Measurements from ENCODE around the gene BBIP1.

The BBIP1 gene

DNA sequence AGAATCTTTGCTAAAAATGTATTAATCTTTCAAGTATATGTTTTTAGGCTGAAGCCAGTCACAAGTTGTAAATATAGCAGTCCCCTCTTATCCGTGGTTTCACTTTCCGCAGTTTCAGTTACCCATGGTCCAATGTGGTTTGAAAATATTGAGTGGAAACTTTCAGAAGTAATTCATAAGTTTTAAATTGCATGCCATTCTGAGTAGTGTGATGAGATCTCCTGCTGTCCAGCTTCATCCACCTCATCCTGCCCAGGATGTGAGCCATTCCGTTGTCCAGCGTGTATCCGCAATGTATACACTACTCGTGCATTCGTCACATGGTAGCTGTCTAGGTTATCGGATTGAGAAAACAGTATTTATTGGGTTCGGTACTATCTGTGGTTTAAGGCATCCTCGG, 35.1 kb downstream of the BBIP1 start:
- no peak for DNase-seq (ENCODE audit: low spot score in 2 of 2)
- peaks cover 26% of the 10 kb centered on the region for H3K36me3 Mint-ChIP-seq
- H3K4me3 Mint-ChIP-seq, result no peak overlapping the region
- no peak for ATAC-seq (ENCODE audit: low read depth)
- H3K27me3 Mint-ChIP-seq, result no peaks in the 10 kb centered on the region
- peak overlapping the region; percentile 70 for H3K27ac Mint-ChIP-seq
- H3K9me3 Mint-ChIP-seq, result no peaks in the 10 kb centered on the region
- H3K4me1 Mint-ChIP-seq, result peaks cover 29% of the 10 kb centered on the region

DNA sequence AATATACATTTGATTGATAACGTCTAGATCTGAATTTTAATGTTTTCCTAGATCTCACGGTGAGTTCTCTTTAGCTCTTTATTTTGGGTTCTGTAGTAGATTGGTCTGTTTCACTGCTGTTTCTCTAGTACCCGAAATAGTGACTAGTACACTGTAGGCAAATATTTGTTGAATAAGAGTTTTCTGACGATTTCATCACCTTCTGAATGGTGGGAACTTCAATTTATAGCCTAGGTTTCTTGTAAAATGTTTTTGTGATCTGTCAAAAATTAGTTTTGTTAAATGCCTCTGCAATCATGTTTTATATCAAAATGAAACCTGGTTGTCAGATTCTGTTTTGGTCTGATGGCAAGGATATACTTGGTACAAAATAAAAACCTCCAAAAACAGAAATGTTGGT, 37.1 kb downstream of the BBIP1 start:
- no peaks in the 10 kb centered on the region for H3K27me3 Mint-ChIP-seq
- H3K36me3 Mint-ChIP-seq, result peaks cover 25% of the 10 kb centered on the region
- peak overlapping the region; percentile 79 for H3K27ac Mint-ChIP-seq
- no peak for ATAC-seq (ENCODE audit: low read depth)
- H3K4me3 Mint-ChIP-seq, result no peak overlapping the region
- no peak for DNase-seq (ENCODE audit: low spot score in 2 of 2)
- H3K4me1 Mint-ChIP-seq, result peaks cover 35% of the 10 kb centered on the region
- no peaks in the 10 kb centered on the region for H3K9me3 Mint-ChIP-seq

DNA sequence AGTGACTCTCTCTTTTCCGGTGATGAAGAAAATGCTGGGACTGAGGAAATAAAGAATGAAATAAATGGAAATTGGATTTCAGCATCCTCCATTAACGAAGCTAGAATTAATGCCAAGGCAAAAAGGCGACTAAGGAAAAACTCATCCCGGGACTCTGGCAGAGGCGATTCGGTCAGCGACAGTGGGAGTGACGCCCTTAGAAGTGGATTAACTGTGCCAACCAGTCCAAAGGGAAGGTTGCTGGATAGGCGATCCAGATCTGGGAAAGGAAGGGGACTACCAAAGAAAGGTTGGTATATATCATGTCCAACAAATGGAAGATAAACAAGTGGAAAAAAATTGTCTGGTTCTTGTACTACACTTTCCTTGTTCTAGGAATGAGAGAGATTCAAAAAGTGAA, 37.7 kb downstream of the BBIP1 start:
- DNase-seq (ENCODE audit: low spot score in 2 of 2) (no peak), ATAC-seq (ENCODE audit: low read depth) (no peak)
- Mint-ChIP-seq H3K4me3 (no peak overlapping the region), H3K9me3 (no peaks in the 10 kb centered on the region), H3K27me3 (no peaks in the 10 kb centered on the region), H3K4me1 (peaks cover 34% of the 10 kb centered on the region), H3K27ac (no peak overlapping the region), H3K36me3 (peaks cover 24% of the 10 kb centered on the region)

DNA sequence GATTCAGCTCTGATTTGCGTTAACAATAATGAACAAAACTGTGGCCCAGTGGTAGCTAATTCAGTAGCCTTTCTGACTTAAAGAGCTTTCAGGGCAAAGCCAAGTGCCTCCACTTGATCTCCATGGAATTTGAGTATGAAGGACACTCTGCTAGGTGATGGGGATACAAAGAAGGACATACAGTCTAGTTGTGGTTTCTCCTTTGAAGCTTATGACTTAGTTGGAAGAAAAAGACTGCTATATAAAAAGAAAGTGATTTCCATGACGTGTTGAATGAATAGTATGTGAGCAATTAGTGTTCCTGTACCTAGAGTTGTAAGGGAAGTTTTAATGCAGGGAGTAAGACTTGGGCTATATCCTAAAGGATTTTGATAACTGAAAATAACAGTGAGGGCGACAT, 39.0 kb downstream of the BBIP1 start:
- H3K4me1 Mint-ChIP-seq, result peaks cover 30% of the 10 kb centered on the region
- no peak for ATAC-seq (ENCODE audit: low read depth)
- peaks cover 19% of the 10 kb centered on the region for H3K36me3 Mint-ChIP-seq
- H3K9me3 Mint-ChIP-seq, result no peaks in the 10 kb centered on the region
- H3K4me3 Mint-ChIP-seq, result no peak overlapping the region
- H3K27me3 Mint-ChIP-seq, result no peaks in the 10 kb centered on the region
- no peak for DNase-seq (ENCODE audit: low spot score in 2 of 2)
- peak overlapping the region; percentile 72 for H3K27ac Mint-ChIP-seq

DNA sequence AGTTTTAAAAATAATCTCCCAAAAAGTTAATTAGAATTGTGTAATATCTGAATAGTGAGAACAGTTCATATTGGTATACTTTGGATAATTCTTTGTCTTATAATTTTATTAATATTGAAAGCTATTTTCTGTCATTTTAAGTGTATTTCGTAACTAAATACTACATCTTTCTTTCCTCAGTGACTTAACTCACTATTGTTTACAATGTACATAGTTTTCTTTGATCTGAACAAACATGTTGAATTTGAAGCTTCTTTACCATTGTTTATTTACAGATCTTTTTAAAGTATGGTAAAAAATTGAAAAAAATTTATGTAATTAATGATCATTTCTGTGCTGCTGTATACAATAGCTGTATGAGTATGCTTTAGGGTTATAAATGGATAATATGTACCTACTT, 42.2 kb downstream of the BBIP1 start:
- Mint-ChIP-seq H3K27ac (no peak overlapping the region), H3K36me3 (peaks cover 11% of the 10 kb centered on the region), H3K27me3 (no peaks in the 10 kb centered on the region), H3K4me1 (peaks cover 19% of the 10 kb centered on the region), H3K9me3 (no peaks in the 10 kb centered on the region), H3K4me3 (no peak overlapping the region)
- DNase-seq (ENCODE audit: low spot score in 2 of 2) (no peak), ATAC-seq (ENCODE audit: low read depth) (no peak)

DNA sequence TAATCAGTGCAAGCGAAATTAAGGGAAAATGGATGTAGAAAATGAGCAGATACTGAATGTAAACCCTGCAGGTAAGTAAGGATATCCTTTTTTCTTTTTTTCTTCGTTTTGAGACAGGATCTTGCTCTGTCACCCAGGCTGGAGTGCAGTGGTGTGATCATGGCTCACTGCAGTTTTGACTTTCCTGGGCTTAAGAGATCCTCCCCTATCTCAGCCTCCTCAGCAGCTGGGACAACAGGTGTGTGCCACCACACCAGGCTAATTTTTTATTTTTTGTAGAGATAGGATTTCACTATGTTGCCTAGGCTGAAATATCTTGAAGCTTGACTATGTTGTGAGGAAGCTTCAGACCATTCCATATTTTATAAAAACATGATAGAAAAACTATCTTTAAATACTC, 43.0 kb downstream of the BBIP1 start:
- H3K36me3 Mint-ChIP-seq, result peaks cover 7% of the 10 kb centered on the region
- no peaks in the 10 kb centered on the region for H3K9me3 Mint-ChIP-seq
- no peak for ATAC-seq (ENCODE audit: low read depth)
- peak overlapping the region; percentile 60 for H3K27ac Mint-ChIP-seq
- H3K27me3 Mint-ChIP-seq, result no peaks in the 10 kb centered on the region
- peaks cover 19% of the 10 kb centered on the region for H3K4me1 Mint-ChIP-seq
- no peak for DNase-seq (ENCODE audit: low spot score in 2 of 2)
- H3K4me3 Mint-ChIP-seq, result no peak overlapping the region

DNA sequence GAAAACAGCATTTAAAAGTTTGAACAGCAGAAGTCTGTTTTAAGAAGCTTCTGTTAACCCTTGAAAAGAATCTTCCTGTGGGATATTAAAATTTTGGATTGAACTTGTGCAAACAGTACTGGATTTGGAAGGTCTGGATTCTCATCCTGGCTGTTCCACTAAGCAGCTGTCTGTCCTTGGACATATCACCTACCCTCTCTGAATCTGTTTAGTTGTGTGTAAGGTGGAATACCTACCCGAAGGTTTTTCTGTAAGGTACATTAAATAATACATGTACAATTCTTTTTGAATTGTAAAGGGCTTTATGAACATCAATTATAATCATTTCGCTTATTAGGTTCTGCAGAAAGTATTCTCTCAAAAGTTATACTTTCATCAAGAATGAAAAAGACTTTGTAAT, 45.0 kb downstream of the BBIP1 start:
- H3K36me3 Mint-ChIP-seq, result peaks cover 5% of the 10 kb centered on the region

DNA sequence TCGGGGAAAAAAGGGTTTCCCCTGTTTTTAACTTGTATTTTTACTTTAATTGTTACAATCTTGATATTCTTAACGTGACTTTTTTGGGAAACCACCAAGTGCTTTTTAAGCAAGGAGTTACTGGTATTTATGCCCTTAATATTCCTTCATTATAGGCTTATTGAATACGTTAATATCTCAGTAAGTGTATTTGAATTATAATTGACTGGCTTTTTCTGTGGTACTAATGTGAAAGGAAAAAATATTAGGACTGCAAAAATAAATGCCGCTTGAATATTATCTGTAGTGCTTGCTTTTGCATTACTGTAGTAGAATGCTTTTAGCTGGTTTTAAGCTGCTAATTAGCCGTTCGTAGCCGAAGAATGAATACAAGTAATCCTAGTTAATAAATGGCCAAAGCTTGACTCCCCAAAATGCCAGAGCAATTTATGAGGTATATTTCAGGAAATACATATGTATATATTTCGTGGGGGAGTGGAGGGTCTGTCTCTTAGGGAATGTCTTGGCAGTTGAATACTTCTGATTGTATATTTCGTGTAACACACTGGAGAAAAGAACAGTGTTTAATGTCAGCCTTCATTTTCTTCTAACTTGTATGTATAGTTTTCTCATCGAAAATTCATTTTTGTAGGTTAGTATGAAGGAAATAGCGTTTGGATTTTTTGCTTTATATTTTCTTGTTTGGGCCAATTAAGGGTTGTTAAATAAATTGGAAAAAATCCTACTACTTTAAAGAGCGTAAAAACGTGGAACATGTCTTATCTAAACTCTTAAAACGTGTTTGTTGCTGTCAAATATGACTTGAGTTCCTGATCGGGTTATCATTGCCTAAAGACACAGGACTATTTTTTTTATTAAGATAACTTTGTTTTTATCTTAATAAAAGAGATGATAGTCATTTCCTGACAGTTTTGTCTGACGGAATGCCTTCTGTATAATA, 45.7 kb downstream of the BBIP1 start:
- H3K4me1 Mint-ChIP-seq, result peaks cover 25% of the 10 kb centered on the region
- H3K9me3 Mint-ChIP-seq, result no peaks in the 10 kb centered on the region
- peak overlapping the region; percentile 91 for H3K4me3 Mint-ChIP-seq
- peak overlapping the region; percentile 100 for H3K27ac Mint-ChIP-seq
- no peak for DNase-seq (ENCODE audit: low spot score in 2 of 2)
- H3K27me3 Mint-ChIP-seq, result no peaks in the 10 kb centered on the region
- peaks cover 2% of the 10 kb centered on the region for H3K36me3 Mint-ChIP-seq
- no peak for ATAC-seq (ENCODE audit: low read depth)

More for the DNA sequence above, 45.0 kb downstream of the BBIP1 start:
- peak overlapping the region; percentile 70 for H3K4me3 Mint-ChIP-seq
- no peaks in the 10 kb centered on the region for H3K9me3 Mint-ChIP-seq
- H3K4me1 Mint-ChIP-seq, result peaks cover 28% of the 10 kb centered on the region
- H3K27me3 Mint-ChIP-seq, result no peaks in the 10 kb centered on the region
- no peak for ATAC-seq (ENCODE audit: low read depth)
- no peak for DNase-seq (ENCODE audit: low spot score in 2 of 2)
- H3K27ac Mint-ChIP-seq, result peak overlapping the region; percentile 100

DNA sequence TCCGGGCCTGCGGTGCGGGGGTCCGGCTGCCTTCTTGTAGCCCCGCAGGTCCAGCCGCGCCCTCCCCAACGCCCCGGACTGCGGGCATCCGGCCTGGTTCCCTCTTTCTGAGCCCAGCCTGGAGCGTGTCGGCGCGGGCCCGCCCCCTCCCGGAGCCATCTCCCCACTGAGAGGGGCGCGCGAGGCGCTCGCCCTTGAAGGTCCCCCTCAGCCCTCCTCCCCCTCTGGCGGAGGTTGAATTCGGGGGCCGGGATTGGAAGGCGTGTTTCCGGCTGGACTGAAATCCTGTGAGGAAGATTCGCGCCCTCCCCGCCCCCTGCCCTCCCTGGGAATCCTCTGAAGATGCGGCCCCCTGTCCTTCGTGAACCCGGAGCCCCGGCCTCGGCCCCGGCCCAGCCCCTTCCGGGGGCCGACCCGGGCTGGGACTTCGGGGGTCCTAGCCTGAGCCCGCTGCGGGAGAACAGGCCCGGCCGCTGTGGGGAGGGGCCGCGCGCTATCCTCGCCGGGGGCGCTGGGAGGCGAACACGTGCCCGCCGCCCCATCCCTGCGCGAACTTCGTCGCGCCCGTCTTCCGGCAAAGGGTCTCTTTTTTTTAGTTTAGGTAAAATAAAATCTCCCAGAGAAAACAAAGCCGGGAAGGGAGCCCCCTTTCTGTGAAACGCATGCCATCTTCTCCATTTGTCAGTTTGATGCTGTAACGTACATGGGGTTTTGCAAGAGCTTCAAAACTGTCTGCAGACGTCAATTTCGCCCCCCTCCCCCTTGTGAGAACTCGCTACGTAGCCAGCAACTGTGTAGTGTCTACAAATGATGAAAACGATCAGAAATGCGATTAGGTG, 46.6 kb downstream of the BBIP1 start:
- Mint-ChIP-seq H3K27ac (peak overlapping the region; percentile 100), H3K36me3 (peaks cover 2% of the 10 kb centered on the region), H3K27me3 (no peaks in the 10 kb centered on the region), H3K4me1 (peaks cover 30% of the 10 kb centered on the region), H3K4me3 (peak overlapping the region; percentile 91), H3K9me3 (no peaks in the 10 kb centered on the region)
- ATAC-seq (ENCODE audit: low read depth), result peak; percentile 67
- peak; percentile 70 to 71 for DNase-seq (ENCODE audit: low spot score in 2 of 2)

DNA sequence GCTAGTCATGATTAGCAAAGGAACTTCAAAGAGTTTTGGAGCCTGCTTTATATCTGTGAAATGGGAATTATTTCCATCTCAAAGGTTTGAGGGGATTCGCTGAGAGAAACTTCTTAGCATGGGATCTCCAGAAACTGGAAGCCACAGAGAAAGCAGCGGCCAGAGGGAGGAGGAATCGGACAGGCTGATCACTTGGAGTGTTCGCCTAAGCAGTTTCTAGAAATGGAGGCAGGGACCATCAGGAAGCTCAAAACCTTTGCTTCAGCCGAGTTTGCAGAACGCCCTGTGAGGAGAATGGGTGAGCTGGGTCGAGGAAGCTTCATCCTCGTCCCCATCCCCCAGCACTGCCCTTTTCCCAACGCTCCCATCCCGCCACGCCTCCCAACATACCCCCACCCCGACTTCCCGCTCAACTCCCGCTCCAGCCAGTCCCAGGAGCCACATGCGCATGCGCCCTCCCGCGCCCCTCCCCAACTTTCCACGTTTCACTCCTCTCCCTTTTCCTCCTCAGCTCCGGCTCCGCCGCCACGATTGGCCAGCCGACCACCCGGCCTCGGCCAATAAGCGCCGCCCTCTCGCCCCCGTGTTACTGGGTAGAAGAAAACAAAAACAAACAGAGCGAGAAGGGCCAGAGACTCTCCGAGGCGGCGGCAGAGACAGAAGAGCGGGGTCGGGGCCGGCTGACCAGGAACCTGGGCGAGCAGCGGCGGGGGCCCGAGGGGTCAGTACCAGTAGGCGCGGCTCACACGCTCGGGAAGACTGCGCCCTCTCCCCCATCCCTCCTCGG, 47.5 kb downstream of the BBIP1 start, which contains the start of gene PDCD4:
Gene PDCD4, plus strand, starts transcription at position 631 of the 787 bp plus-strand sequence. CDS start 4,100 bp downstream, outside the sequence.
- peaks cover 2% of the 10 kb centered on the region for H3K36me3 Mint-ChIP-seq
- H3K9me3 Mint-ChIP-seq, result no peaks in the 10 kb centered on the region
- peaks cover 30% of the 10 kb centered on the region for H3K4me1 Mint-ChIP-seq
- DNase-seq (ENCODE audit: low spot score in 2 of 2) (peak; percentile 85 to 86), ATAC-seq (ENCODE audit: low read depth) (peak; percentile 69)
- H3K27ac Mint-ChIP-seq, result peak within 1 kb of the TSS; percentile 100
- no peaks in the 10 kb centered on the region for H3K27me3 Mint-ChIP-seq
- H3K4me3 Mint-ChIP-seq, result peak within 1 kb of the TSS; percentile 91

DNA sequence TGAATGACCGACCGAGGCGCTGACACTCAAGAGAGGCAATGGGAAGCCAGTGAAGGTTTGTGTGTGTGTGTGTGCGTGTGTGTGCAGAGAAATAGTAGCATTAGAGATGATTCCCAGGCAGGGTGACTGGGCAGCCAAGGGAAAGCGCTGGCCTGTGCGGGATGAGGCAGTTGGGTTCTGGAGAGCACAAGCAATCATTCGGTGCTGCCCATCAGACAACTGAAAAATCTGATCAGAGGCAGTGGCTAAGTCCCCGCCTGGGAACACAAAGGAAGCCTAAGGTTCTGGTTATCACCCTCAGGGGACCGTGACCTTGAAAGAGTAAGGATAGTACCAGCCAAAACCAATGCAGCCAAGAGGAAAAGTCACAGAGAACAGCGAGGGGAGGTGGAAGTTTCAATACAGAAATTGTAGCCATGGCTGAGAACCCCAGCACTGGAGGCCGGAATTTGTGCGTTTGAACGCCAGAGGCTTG, 48.1 kb downstream of the BBIP1 start:
- Mint-ChIP-seq H3K4me1 (peaks cover 35% of the 10 kb centered on the region), H3K27me3 (no peaks in the 10 kb centered on the region), H3K27ac (peak overlapping the region; percentile 100), H3K9me3 (no peaks in the 10 kb centered on the region), H3K36me3 (peaks cover 2% of the 10 kb centered on the region), H3K4me3 (peak overlapping the region; percentile 89)
- DNase-seq (ENCODE audit: low spot score in 2 of 2), result no peak
- ATAC-seq (ENCODE audit: low read depth), result no peak

DNA sequence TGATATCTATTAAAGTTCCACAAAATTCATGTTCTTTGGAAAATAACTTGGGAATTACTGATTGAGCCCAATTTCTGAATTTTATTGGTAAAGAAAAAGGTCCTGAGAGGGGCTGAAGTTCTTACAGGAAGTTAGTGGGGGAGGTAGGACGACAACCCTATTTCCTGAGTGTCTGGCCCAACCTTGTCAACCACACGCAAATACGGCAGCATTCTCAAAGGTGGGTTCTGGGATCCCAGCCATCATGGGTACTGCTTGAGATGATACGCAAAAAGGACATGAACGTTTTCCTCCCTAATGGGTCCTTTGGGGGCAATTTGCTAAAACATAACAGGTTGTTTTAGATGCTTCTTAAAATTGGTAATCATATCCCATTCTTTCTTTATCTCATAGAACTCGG, 50.0 kb downstream of the BBIP1 start:
- peak overlapping the region; percentile 89 for H3K4me3 Mint-ChIP-seq
- no peaks in the 10 kb centered on the region for H3K9me3 Mint-ChIP-seq
- H3K36me3 Mint-ChIP-seq, result peaks cover 2% of the 10 kb centered on the region
- no peaks in the 10 kb centered on the region for H3K27me3 Mint-ChIP-seq
- DNase-seq (ENCODE audit: low spot score in 2 of 2) (no peak), ATAC-seq (ENCODE audit: low read depth) (no peak)
- H3K27ac Mint-ChIP-seq, result peak overlapping the region; percentile 100
- peaks cover 51% of the 10 kb centered on the region for H3K4me1 Mint-ChIP-seq

DNA sequence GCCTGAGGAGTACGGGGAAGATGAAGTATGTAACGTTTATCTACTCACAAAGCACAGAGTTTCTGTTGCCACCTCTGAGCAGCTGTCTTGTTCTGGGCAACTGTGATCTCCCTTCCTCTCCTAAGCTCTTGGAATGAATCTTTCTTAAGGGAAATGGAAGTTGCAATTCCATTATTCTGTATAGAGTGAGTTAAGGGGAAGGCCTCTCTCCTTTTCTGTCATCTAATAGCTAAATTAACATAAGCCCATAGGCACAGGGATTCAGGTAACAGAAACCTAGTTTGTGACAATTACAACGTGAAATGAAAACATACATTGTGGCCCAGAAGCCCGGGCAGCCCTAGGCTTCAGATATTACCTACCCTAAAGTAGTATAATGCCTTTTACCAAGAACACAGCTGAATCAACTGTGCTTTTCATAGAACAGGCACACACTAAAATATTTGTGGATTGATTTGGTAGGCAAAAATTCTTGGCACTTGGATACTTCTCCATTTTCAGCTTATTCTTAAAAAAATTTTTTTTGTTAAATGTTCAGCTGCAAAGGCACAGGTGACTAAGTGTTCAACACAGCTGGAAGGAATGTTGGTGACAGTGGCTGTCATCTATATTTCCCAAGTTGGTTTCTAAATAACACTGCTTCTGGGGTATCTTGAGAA, 51.0 kb downstream of the BBIP1 start:
- peaks cover 2% of the 10 kb centered on the region for H3K36me3 Mint-ChIP-seq
- H3K4me3 Mint-ChIP-seq, result peak overlapping the region; percentile 89
- ATAC-seq (ENCODE audit: low read depth) (no peak), DNase-seq (ENCODE audit: low spot score in 2 of 2) (no peak)
- H3K9me3 Mint-ChIP-seq, result no peaks in the 10 kb centered on the region
- peak overlapping the region; percentile 100 for H3K27ac Mint-ChIP-seq
- no peaks in the 10 kb centered on the region for H3K27me3 Mint-ChIP-seq
- peaks cover 59% of the 10 kb centered on the region for H3K4me1 Mint-ChIP-seq

Data from memory B cell (primary cell).